GM23248 (cell line): Measurements from ENCODE around the gene COLEC11.

ENCODE experiments used
- EZH2 ChIP-seq: fragments of 200-600 bp; sonication (generic); IDR thresholded peaks from 2 replicates; pipeline ENCODE4 v1.6.1; 2018; ENCODE audit warnings: antibody characterized with exemption, mild to moderate bottlenecking; ENCODE audit not compliant: insufficient read depth, poor library complexity, severe bottlenecking
- EZH2phosphoT487 ChIP-seq: fragments of 200-600 bp; sonication (generic); IDR thresholded peaks from 2 replicates; pipeline ENCODE4 v1.6.1; 2018; ENCODE audit warnings: antibody characterized with exemption, moderate library complexity, mild to moderate bottlenecking, low read depth; ENCODE audit not compliant: insufficient read depth

- TF ChIP-seq EZH2, result no peak
- TF ChIP-seq EZH2phosphoT487, result no peak
Observed at GRCh38 chr2:3604207-3604877, 9.4 kb downstream of the COLEC11 start.
